Measurements from ENCODE around the gene RAD50. TPM values are rescaled to one million over a fixed set of nuclear protein-coding genes. Genes with fewer than 3 reads are reported as not detected.

The RAD50 gene
- total and polyA plus RNA-seq, 2 of the 4 experiments (the other 2 are of a cell fraction) = 5.2 to 6.2 TPM

DNA sequence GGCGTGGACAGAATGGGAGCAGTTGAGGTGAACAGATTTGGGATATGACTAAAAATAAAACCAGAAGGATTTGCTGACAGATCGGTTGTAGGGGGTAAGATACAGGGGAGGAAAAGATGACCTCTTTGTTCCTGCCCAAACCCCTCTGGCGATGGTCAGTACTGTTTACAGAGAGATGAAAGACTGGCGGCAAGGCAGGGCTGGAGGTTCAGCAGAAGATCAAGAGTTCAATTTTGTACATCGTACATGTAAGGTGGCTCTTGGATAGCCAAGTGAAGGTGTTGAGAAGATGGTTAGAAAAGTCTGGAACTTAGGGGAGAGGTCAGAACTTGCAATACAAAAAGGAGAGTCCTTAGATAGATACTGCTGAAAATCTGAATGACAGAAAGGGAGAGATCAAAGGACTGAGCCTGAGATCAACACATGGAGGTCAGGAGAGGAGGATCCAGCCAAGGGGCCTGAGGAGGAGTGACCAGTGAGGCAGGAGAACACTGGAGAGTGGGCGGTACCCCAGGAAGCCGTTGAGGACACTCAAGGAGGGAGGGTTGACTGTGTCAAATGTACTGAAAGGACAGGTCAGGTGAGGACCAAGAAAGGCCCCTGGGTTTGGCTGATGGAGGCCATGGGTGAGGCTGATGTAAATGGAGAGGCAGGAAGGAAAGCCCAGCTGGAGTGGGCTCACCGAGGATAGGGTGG, 124.2 kb downstream of the RAD50 start:
- in situ Hi-C loops (cut with MboI; ENCODE audit: low sequenced_read_pairs) = no loop called here

More for the DNA sequence above, 124.2 kb downstream of the RAD50 start:
- Histone ChIP-seq H4K5ac (ENCODE audit: low read depth, low read length) (no peak overlapping the region), H2AK5ac (ENCODE audit: low read depth, low read length) (no peak overlapping the region), H3K9me3 (ENCODE audit: control insufficient read depth, insufficient read depth, low read length) (no peaks in the 10 kb centered on the region), H3K23ac (ENCODE audit: low read depth, low read length) (no peak overlapping the region), H2BK15ac (ENCODE audit: low read depth, low read length) (no peak overlapping the region), H3K4me2 (ENCODE audit: low read depth, low read length) (no peak overlapping the region), H3K4me1 (ENCODE audit: control insufficient read depth, insufficient read depth, low read length) (peaks cover 6% of the 10 kb centered on the region), H4K8ac (ENCODE audit: low read depth in 2 of 2, low read length in 2 of 2) (no peak overlapping the region), H2AFZ (replicated peaks; ENCODE audit: low read length, poor library complexity) (no peak overlapping the region), H4K91ac (ENCODE audit: insufficient read depth, low read depth, low read length) (no peak overlapping the region), H3K4me3 (ENCODE audit: insufficient read depth, low read depth, low read length) (no peak overlapping the region), H3K27me3 (ENCODE audit: control insufficient read depth, insufficient read depth, low read length) (no peaks in the 10 kb centered on the region), H3K79me1 (ENCODE audit: low read depth in 1 of 2, low read length in 2 of 2) (no peaks in the 10 kb centered on the region), H2BK5ac (ENCODE audit: low read depth, low read length, poor library complexity, severe bottlenecking) (no peak overlapping the region), H3K4ac (ENCODE audit: low read depth, low read length) (no peak overlapping the region), H3K9me1 (ENCODE audit: insufficient read depth, low read length) (peaks cover 18% of the 10 kb centered on the region), H3K36me3 (ENCODE audit: control insufficient read depth, insufficient read depth, low read length) (no peaks in the 10 kb centered on the region), H2BK20ac (ENCODE audit: low read depth, low read length) (no peak overlapping the region), H3K18ac (ENCODE audit: low read depth, low read length) (no peak overlapping the region), H4K20me1 (ENCODE audit: insufficient read depth, low read length) (no peaks in the 10 kb centered on the region), H2BK120ac (ENCODE audit: low read depth, low read length) (no peak overlapping the region), H3K27ac (ENCODE audit: insufficient read depth, low read length) (no peak overlapping the region), H3K56ac (ENCODE audit: extremely low read depth, insufficient read depth, low read length) (no peak overlapping the region), H2AK9ac (replicated peaks; ENCODE audit: low read depth, low read length, poor library complexity) (no peak overlapping the region), H3K14ac (replicated peaks; ENCODE audit: low read depth, low read length) (no peak overlapping the region), H3K9ac (ENCODE audit: low read depth, low read length) (no peak overlapping the region)
- CTCF ChIA-PET = no interaction called here
- POLR2A ChIA-PET (ENCODE audit: unreplicated experiment) = no interaction called here
- intact Hi-C loops (cut with micrococcal nuclease) (no loop called here), dilution Hi-C loops (cut with HindIII; ENCODE audit: low sequenced_read_pairs, unreplicated experiment) (no loop called here)
- ATAC-seq (ENCODE audit: low read depth) = no peak
- TF ChIP-seq CHD1 (IDR thresholded peaks at IDR 0.05; ENCODE audit: low read depth, low read length) = no peak
- TF ChIP-seq POLR2A (IDR thresholded peaks at IDR 0.05; ENCODE audit: low read depth, low read length) = no peak
- no peak for TF ChIP-seq RFX5 (IDR thresholded peaks at IDR 0.05; ENCODE audit: low read depth, low read length)
- no peak for TF ChIP-seq FOS (IDR thresholded peaks at IDR 0.05; ENCODE audit: low read depth, low read length)
- TF ChIP-seq, protein P1, sequence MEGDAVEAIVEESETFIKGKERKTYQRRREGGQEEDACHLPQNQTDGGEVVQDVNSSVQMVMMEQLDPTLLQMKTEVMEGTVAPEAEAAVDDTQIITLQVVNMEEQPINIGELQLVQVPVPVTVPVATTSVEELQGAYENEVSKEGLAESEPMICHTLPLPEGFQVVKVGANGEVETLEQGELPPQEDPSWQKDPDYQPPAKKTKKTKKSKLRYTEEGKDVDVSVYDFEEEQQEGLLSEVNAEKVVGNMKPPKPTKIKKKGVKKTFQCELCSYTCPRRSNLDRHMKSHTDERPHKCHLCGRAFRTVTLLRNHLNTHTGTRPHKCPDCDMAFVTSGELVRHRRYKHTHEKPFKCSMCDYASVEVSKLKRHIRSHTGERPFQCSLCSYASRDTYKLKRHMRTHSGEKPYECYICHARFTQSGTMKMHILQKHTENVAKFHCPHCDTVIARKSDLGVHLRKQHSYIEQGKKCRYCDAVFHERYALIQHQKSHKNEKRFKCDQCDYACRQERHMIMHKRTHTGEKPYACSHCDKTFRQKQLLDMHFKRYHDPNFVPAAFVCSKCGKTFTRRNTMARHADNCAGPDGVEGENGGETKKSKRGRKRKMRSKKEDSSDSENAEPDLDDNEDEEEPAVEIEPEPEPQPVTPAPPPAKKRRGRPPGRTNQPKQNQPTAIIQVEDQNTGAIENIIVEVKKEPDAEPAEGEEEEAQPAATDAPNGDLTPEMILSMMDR (conservative IDR thresholded peaks at IDR 0.05; ENCODE audit: low read depth, low read length) = no peak
- TF ChIP-seq, protein P2, sequence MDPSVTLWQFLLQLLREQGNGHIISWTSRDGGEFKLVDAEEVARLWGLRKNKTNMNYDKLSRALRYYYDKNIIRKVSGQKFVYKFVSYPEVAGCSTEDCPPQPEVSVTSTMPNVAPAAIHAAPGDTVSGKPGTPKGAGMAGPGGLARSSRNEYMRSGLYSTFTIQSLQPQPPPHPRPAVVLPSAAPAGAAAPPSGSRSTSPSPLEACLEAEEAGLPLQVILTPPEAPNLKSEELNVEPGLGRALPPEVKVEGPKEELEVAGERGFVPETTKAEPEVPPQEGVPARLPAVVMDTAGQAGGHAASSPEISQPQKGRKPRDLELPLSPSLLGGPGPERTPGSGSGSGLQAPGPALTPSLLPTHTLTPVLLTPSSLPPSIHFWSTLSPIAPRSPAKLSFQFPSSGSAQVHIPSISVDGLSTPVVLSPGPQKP (IDR thresholded peaks at IDR 0.05; ENCODE audit: borderline replicate concordance, low read depth, low read length) = no peak
- TF ChIP-seq SMC3 (IDR thresholded peaks at IDR 0.05; ENCODE audit: low read depth, low read length) = no peak
- TF ChIP-seq MAFK (IDR thresholded peaks at IDR 0.05; ENCODE audit: low read depth, low read length) = no peak
- no peak for TF ChIP-seq CEBPB (IDR thresholded peaks at IDR 0.05; ENCODE audit: low read depth, low read length)
- no peak for TF ChIP-seq RAD21 (IDR thresholded peaks at IDR 0.05; ENCODE audit: low read length)
- TF ChIP-seq, protein P3, sequence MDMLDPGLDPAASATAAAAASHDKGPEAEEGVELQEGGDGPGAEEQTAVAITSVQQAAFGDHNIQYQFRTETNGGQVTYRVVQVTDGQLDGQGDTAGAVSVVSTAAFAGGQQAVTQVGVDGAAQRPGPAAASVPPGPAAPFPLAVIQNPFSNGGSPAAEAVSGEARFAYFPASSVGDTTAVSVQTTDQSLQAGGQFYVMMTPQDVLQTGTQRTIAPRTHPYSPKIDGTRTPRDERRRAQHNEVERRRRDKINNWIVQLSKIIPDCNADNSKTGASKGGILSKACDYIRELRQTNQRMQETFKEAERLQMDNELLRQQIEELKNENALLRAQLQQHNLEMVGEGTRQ (IDR thresholded peaks at IDR 0.05; ENCODE audit: low read depth, low read length) = no peak
- no peak for TF ChIP-seq MXI1 (IDR thresholded peaks at IDR 0.05; ENCODE audit: borderline replicate concordance, low read depth, low read length)
- TF ChIP-seq RCOR1 (IDR thresholded peaks at IDR 0.05; ENCODE audit: insufficient replicate concordance, low read length) = no peak
- no peak for TF ChIP-seq NFE2L2 (IDR thresholded peaks at IDR 0.05; ENCODE audit: low read depth, low read length)
- TF ChIP-seq BHLHE40 (IDR thresholded peaks at IDR 0.05; ENCODE audit: low read depth, low read length) = no peak
- TF ChIP-seq MAZ (IDR thresholded peaks at IDR 0.05; ENCODE audit: borderline replicate concordance, low read depth, low read length) = no peak
- WGBS, 2 experiments (ENCODE audit: extremely low coverage in 2 of 2, insufficient read length in 1 of 2) = 74% methylated on average over 5 of the region's 8 CpGs; no CpG with 5 or more reads in 1 of the 2 experiments
- no peak for DNase-seq
- BruUV-seq (replicated peaks) = no TSS peak

All from IMR-90 (cell line).